Parathyroid adenoma (tissue), 2 donors: ENCODE results near the gene TMEM271.

Source experiments
- H2AFZ ChIP-seq: fragments of 300-600 bp; sonication (generic); one replicate; pipeline ENCODE4 v1.7.0; 2017; ENCODE audit warnings: antibody characterized with exemption, mild to moderate bottlenecking
- H3K27ac ChIP-seq: fragments of 300-600 bp; sonication (generic); one replicate; pipeline ENCODE4 v1.7.0; 2017
- H3K27me3 ChIP-seq: fragments of 300-600 bp; sonication (generic); one replicate; pipeline ENCODE4 v1.7.0; 2017; ENCODE audit warnings: low read length; ENCODE audit not compliant: control insufficient read depth, insufficient read depth
- H3K36me3 ChIP-seq: fragments of 300-600 bp; sonication (generic); one replicate; pipeline ENCODE4 v1.7.0; 2017; ENCODE audit warnings: low read length; ENCODE audit not compliant: control insufficient read depth, insufficient read depth
- H3K4me1 ChIP-seq: fragments of 300-600 bp; sonication (generic); one replicate; pipeline ENCODE4 v1.7.0; 2017; ENCODE audit warnings: control low read depth
- H3K4me2 ChIP-seq: fragments of 300-600 bp; sonication (generic); one replicate; pipeline ENCODE4 v1.7.0; 2017; ENCODE audit warnings: low read length
- H3K4me3 ChIP-seq: fragments of 300-600 bp; sonication (generic); one replicate; pipeline ENCODE4 v1.7.0; 2017; ENCODE audit warnings: low read depth, low read length
- H3K79me2 ChIP-seq: fragments of 300-600 bp; sonication (generic); one replicate; pipeline ENCODE4 v1.7.0; 2017; ENCODE audit warnings: control low read depth
- H3K9ac ChIP-seq: fragments of 300-600 bp; sonication (generic); one replicate; pipeline ENCODE4 v1.7.0; 2017; ENCODE audit warnings: mild to moderate bottlenecking
- H3K9me3 ChIP-seq: fragments of 300-600 bp; sonication (generic); one replicate; pipeline ENCODE4 v1.7.0; 2017; ENCODE audit warnings: low read length; ENCODE audit not compliant: control insufficient read depth
- TF ChIP-seq, protein P1 (sequence below): fragments of 300-600 bp; sonication (generic); IDR thresholded peaks from one replicate; pipeline ENCODE4 v1.7.0; 2017; ENCODE audit warnings: antibody characterized with exemption, mild to moderate bottlenecking
- donor health status: primary hyperparathyroidism.

TMEM271 gene

DNA sequence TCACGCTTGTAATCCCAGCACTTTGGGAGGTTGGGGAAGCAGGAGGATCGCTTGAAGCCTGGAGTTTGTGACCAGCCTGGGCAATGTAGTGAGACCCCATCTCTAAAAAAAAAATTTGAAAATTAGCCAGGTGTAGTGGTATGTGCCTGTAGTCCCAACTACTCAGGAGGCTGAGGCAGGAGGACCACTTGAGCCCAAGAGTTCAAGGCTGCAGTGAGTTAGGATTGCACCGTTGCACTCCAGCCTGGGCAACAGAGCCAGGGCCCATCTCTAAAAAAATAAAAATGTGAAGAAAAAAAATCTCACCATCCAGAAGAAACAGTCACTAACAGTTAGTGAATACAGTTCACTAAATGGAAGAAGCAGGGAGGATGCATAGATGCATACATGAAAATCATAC is 34.8 kb downstream of the TMEM271 start:
- H3K36me3 ChIP-seq = no peaks in the 10 kb centered on the region
- no peaks in the 10 kb centered on the region for H3K79me2 ChIP-seq
- H3K9me3 ChIP-seq = no peaks in the 10 kb centered on the region
- H3K27me3 ChIP-seq = no peaks in the 10 kb centered on the region
- no peak overlapping the region for H3K9ac ChIP-seq
- TF ChIP-seq, protein P1, sequence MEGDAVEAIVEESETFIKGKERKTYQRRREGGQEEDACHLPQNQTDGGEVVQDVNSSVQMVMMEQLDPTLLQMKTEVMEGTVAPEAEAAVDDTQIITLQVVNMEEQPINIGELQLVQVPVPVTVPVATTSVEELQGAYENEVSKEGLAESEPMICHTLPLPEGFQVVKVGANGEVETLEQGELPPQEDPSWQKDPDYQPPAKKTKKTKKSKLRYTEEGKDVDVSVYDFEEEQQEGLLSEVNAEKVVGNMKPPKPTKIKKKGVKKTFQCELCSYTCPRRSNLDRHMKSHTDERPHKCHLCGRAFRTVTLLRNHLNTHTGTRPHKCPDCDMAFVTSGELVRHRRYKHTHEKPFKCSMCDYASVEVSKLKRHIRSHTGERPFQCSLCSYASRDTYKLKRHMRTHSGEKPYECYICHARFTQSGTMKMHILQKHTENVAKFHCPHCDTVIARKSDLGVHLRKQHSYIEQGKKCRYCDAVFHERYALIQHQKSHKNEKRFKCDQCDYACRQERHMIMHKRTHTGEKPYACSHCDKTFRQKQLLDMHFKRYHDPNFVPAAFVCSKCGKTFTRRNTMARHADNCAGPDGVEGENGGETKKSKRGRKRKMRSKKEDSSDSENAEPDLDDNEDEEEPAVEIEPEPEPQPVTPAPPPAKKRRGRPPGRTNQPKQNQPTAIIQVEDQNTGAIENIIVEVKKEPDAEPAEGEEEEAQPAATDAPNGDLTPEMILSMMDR = no peak
- H3K27ac ChIP-seq = no peak overlapping the region
- no peak overlapping the region for H3K4me2 ChIP-seq
- H3K4me3 ChIP-seq = no peak overlapping the region
- no peaks in the 10 kb centered on the region for H3K4me1 ChIP-seq
- H2AFZ ChIP-seq = no peak overlapping the region

DNA sequence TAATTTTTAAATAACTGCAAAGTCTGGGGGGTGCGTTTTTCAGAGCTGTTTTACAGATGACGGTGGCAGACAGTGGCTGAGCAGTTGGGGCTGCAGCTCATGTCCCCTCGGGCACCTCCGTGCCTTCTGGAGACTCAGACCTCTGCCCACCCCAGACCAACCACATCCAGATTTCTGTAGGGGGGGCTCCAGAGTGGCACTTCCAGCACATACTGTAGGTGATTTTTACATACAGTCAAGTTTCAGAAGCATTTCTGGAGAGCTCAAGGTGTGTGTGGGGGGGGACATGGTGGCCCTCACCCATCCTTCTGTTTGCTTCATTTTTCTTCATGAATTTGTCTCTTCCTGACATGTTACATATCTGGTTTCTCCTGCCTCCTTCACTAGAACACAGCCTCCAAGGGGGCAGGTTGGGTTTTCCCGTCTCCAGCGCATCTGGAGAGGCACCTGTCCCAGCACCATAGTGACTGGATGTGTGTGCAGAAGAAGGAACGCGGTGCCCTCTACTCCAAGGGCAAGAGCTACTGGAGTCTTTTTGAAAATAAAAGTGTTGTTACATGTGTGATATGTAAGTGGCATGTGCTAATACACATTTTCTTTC is 37.5 kb downstream of the TMEM271 start:
- Histone ChIP-seq H3K27ac (no peak overlapping the region), H3K4me2 (no peak overlapping the region), H3K4me3 (no peak overlapping the region), H3K9me3 (no peaks in the 10 kb centered on the region), H3K79me2 (no peaks in the 10 kb centered on the region), H2AFZ (no peak overlapping the region), H3K27me3 (no peaks in the 10 kb centered on the region), H3K4me1 (no peaks in the 10 kb centered on the region), H3K9ac (no peak overlapping the region), H3K36me3 (no peaks in the 10 kb centered on the region)
- TF ChIP-seq, protein P1 = no peak

DNA sequence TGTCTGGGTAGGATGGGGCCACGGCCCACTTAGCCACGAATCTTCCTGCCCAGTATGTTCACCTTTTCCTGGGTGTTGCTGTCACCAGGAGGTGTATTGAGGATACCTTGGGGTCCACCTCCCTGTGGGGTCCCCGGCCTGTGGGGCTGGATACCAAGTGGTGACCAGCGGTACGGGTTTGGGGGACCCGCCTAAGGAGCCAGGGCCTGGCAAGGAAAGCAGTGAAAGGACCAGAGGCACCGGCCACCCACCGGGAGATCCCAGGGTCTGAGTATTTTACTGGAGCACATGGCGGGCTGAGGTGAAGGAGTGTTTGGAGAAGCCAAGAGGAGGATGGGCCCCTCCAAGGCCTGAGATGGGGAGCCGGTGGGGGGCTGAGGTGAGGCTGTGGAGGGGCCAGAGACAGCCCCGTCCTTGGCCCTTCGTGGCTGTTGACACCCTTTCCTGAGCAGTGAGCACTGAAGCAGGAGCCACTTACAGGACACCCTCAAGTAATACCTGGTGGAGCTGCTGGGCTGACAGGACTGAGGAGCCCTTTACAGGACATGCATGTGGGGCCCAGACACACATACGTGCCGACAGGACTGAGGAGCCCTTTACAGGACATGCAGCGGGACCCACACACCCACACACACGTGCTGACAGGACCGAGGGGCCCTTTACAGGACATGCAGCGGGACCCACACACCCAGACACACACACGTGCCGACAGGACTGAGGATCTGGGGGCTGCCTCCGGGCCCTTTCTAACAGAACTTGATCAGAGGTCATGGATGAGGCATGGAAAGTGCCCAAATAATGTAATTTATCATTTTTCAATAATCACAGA is 38.4 kb downstream of the TMEM271 start:
- no peaks in the 10 kb centered on the region for H3K4me1 ChIP-seq
- H3K9me3 ChIP-seq = no peaks in the 10 kb centered on the region
- no peaks in the 10 kb centered on the region for H3K27me3 ChIP-seq
- H3K36me3 ChIP-seq = no peaks in the 10 kb centered on the region
- no peak overlapping the region for H3K27ac ChIP-seq
- no peaks in the 10 kb centered on the region for H3K79me2 ChIP-seq
- no peak overlapping the region for H3K4me2 ChIP-seq
- no peak overlapping the region for H2AFZ ChIP-seq
- H3K4me3 ChIP-seq = no peak overlapping the region
- H3K9ac ChIP-seq = no peak overlapping the region
- TF ChIP-seq, protein P1 = no peak

DNA sequence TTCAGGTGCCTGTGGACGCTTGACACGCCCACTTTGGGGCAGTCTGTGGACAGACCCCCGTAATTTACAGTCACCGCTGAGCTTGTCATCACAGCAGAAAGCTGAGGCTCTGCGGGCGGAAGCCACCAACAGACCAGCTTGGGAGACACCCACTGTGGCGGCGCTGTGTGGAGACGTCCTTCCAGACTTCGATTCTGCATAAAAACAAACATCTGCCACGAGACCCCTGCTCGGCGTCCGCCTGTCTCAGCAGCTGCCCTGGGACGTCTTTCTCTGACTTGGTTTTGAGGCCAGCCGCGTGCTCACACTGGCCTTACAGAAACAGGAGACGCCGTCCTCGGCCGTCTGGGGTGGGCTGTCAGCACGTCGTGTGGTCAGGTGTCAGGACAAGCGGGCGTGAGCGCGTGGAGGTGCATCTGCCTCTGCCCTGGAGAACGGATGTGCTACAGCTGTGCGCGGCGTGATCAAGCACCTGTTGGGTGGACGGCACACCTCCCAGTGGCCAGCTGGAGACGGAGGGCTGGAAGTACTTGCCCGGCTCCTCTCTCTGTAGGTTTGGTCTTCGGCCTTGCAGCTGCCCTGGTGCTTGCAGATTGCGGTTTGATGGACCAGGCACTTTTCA is 39.6 kb downstream of the TMEM271 start:
- TF ChIP-seq, protein P1 = no peak
- Histone ChIP-seq H3K27me3 (no peaks in the 10 kb centered on the region), H3K27ac (no peak overlapping the region), H3K4me2 (no peak overlapping the region), H2AFZ (no peak overlapping the region), H3K4me1 (no peaks in the 10 kb centered on the region), H3K79me2 (no peaks in the 10 kb centered on the region), H3K4me3 (no peak overlapping the region), H3K9ac (no peak overlapping the region), H3K36me3 (no peaks in the 10 kb centered on the region), H3K9me3 (no peaks in the 10 kb centered on the region)
